CD4-positive, alpha-beta T cell (primary cell): Measurements from ENCODE around the gene RPL15. TPM values are rescaled to one million over a fixed set of nuclear protein-coding genes. Genes with fewer than 3 reads are reported as not detected.
A peak's percentile ranks its signal among the peaks of the same experiment; 100 is the strongest.

Experiments
- ATAC-seq: fragments of 200-7000 bp; cut with Tn5 transposase; one replicate; pipeline ENCODE4 v1.10.0; 2022; ENCODE audit warnings: mild to moderate bottlenecking; ENCODE audit not compliant: poor library complexity
- CTCF ChIA-PET: fragments of 350-600 bp; sonication (Branson Sonifier 250); formaldehyde crosslinking; loops from one replicate; lab custom pipeline; 2021; ENCODE audit warnings: antibody characterized with exemption, inconsistent platforms; lab: Charles Lee
- POLR2A ChIA-PET: fragments of 350-600 bp; sonication (Branson Sonifier 250); formaldehyde crosslinking; loops from one replicate; lab custom pipeline; 2021; ENCODE audit warnings: antibody characterized with exemption, inconsistent platforms; lab: Charles Lee
- DNase-seq, 14 experiments: peaks; one replicate each; pipeline ENCODE4 v3.0.0-alpha.2; 2013 to 2020; ENCODE audit warnings: mixed read lengths in 2 of 14
- H3K27ac ChIP-seq, 2 donors: one replicate each; pipeline versions ENCODE4 v1.5.1 to v1.7.0; 2013; ENCODE audit warnings: low read length in 2 of 2, low read depth in 1 of 2, mild to moderate bottlenecking in 1 of 2
- H3K27me3 ChIP-seq, 2 experiments: 1 replicate in 1 of 2; 2 replicates in 1 of 2; pipeline versions ENCODE4 v1.6.1 to v1.7.0; 2013; ENCODE audit warnings: low read length in 2 of 2, control low read depth in 1 of 2, mild to moderate bottlenecking in 1 of 2, moderate library complexity in 1 of 2; ENCODE audit not compliant: insufficient read depth in 2 of 2, control insufficient read depth in 1 of 2
- H3K36me3 ChIP-seq: one replicate; pipeline ENCODE4 v1.6.1; 2013; ENCODE audit warnings: low read length, control low read depth; ENCODE audit not compliant: insufficient read depth
- H3K4me1 ChIP-seq: one replicate; pipeline ENCODE4 v1.6.1; 2013; ENCODE audit warnings: low read length, control low read depth; ENCODE audit not compliant: insufficient read depth
- H3K4me3 ChIP-seq: one replicate; pipeline ENCODE4 v1.5.1; 2013; ENCODE audit warnings: mild to moderate bottlenecking, low read length, moderate library complexity
- H3K9me3 ChIP-seq, 2 experiments: 1 replicate in 1 of 2; 2 replicates in 1 of 2; pipeline versions ENCODE4 v1.6.1 to v1.7.0; 2013; ENCODE audit warnings: low read length in 2 of 2, mild to moderate bottlenecking in 2 of 2, control low read depth in 1 of 2, moderate library complexity in 1 of 2; ENCODE audit not compliant: control insufficient read depth in 1 of 2, insufficient read depth in 1 of 2
- H3K27ac Mint-ChIP-seq: one replicate; pipeline ENCODE4 v1.8.0; 2020; ENCODE audit warnings: mixed read lengths
- H3K27me3 Mint-ChIP-seq: one replicate; pipeline ENCODE4 v1.8.0; 2021; ENCODE audit warnings: mixed read lengths
- H3K36me3 Mint-ChIP-seq: one replicate; pipeline ENCODE4 v1.8.0; 2021; ENCODE audit warnings: low read depth, mixed read lengths
- H3K4me1 Mint-ChIP-seq: one replicate; pipeline ENCODE4 v1.8.0; 2021; ENCODE audit warnings: low read depth, mixed read lengths
- H3K4me3 Mint-ChIP-seq: one replicate; pipeline ENCODE4 v1.8.0; 2020; ENCODE audit warnings: mild to moderate bottlenecking, mixed read lengths
- H3K9me3 Mint-ChIP-seq: one replicate; pipeline ENCODE4 v1.8.0; 2020; ENCODE audit warnings: mixed read lengths
- CTCF ChIP-seq: fragments of 200-600 bp; IDR thresholded peaks from one replicate; pipeline ENCODE4 v1.8.0; 2022; ENCODE audit warnings: antibody characterized with exemption, mild to moderate bottlenecking
- intact Hi-C, 2 experiments: fragments of 100-400 bp; cut with DNase I in 1 of 2; cut with micrococcal nuclease in 1 of 2; formaldehyde crosslinking; loops; one replicate each; pipeline versions ENCODE4 v1.15.1 to v1.9.0; 2023 to 2025; cut with DNase I, micrococcal nuclease
- total RNA-seq, 174 experiments: library from RNA in 2 of 174; stranded (reverse) in 2 of 174; gene quantifications; one replicate each; pipeline ENCODE4 v1.2.3 and lab custom pipeline; 2021 to 2026

RPL15 gene
- total RNA-seq, 2 experiments from 2014 or later, result 2,331 to 2,343 TPM

- Mint-ChIP-seq H3K27me3 (no peaks in the 10 kb centered on the region), H3K4me1 (peaks cover 58% of the 10 kb centered on the region), H3K9me3 (no peaks in the 10 kb centered on the region), H3K4me3 (peak overlapping the region; percentile 89), H3K27ac (peak overlapping the region; percentile 92), H3K36me3 (peaks cover 19% of the 10 kb centered on the region)
- CTCF ChIA-PET, result no interaction called here
- ATAC-seq, result peak; percentile 74
- H3K27ac ChIP-seq, result peak overlapping the region; percentile 78 to 92
- peak; percentile 94 to 99 (median 98) for DNase-seq
- H3K4me1 ChIP-seq, result peaks cover 36% of the 10 kb centered on the region
- peak overlapping the region; percentile 95 for H3K4me3 ChIP-seq
- H3K36me3 ChIP-seq, result peaks cover 6% of the 10 kb centered on the region
- TF ChIP-seq CTCF, result no peak
- no peaks in the 10 kb centered on the region for H3K9me3 ChIP-seq
- no peaks in the 10 kb centered on the region for H3K27me3 ChIP-seq
- POLR2A ChIA-PET, result interaction anchor here (0.7 to 6.6 kb wide), 6 partner anchors 12 to 136 kb away, joined by 3 to 95 read pairs (median 4); partner anchors contain the start of genes NKIRAS1 and RPL15
- intact Hi-C loops, result loop anchor here (1.0 to 10.0 kb wide), 5 partner anchors 29 to 1849 kb away; partner anchors contain the start of genes RPL15 (in 2 of the 2), OXSM (in 1 of the 2), UBE2E1 (in 1 of the 2) and UBE2E2 (in 1 of the 2)
These were observed 29.2 kb downstream of the RPL15 start for GRCh38 chr3:23945913-23946687.

GRCh38 chr3:23948761-23949160 lies 31.8 kb downstream of the RPL15 start:
- H3K27me3 Mint-ChIP-seq, result no peaks in the 10 kb centered on the region
- Histone ChIP-seq H3K27me3 (no peaks in the 10 kb centered on the region), H3K27ac (no peak overlapping the region), H3K4me3 (no peak overlapping the region), H3K4me1 (peaks cover 49% of the 10 kb centered on the region), H3K9me3 (no peaks in the 10 kb centered on the region), H3K36me3 (peaks cover 6% of the 10 kb centered on the region)
- peak overlapping the region; percentile 50 for H3K4me3 Mint-ChIP-seq
- no peak for TF ChIP-seq CTCF
- intact Hi-C loops, result loop anchor here in 1 of 2 experiments (5.0 to 10.0 kb wide), 3 partner anchors 141 to 1846 kb away; partner anchors contain the start of genes OXSM, UBE2E1 and UBE2E2
- ATAC-seq (no peak), DNase-seq (no peak)
- ChIA-PET CTCF (interaction anchor here (0.6 to 1.7 kb wide), 2 partner anchors 9 to 32 kb away, joined by 4 to 7 read pairs; partner anchors contain the start of genes NKIRAS1 and RPL15), POLR2A (interaction anchor here (6.6 kb wide), 1 partner anchor 32 kb away, joined by 95 read pairs; the partner anchor contains the start of genes NKIRAS1 and RPL15)
- H3K36me3 Mint-ChIP-seq, result peaks cover 34% of the 10 kb centered on the region
- H3K27ac Mint-ChIP-seq, result no peak overlapping the region
- H3K9me3 Mint-ChIP-seq, result no peaks in the 10 kb centered on the region
- peaks cover 81% of the 10 kb centered on the region for H3K4me1 Mint-ChIP-seq

GRCh38 chr3:23949784-23950183 lies 32.9 kb downstream of the RPL15 start:
- H3K27ac Mint-ChIP-seq, result peak overlapping the region; percentile 74
- H3K4me1 Mint-ChIP-seq, result peaks cover 82% of the 10 kb centered on the region
- H3K27me3 Mint-ChIP-seq, result no peaks in the 10 kb centered on the region
- intact Hi-C loops, result loop anchor here in 1 of 2 experiments (5.0 to 10.0 kb wide), 3 partner anchors 142 to 1845 kb away; partner anchors contain the start of genes OXSM, UBE2E1 and UBE2E2
- ATAC-seq (no peak), DNase-seq (no peak)
- CTCF ChIA-PET, result no interaction called here
- peak overlapping the region in 1 of 2 donors; percentile 25 for H3K27ac ChIP-seq
- peak overlapping the region; percentile 75 for H3K4me3 Mint-ChIP-seq
- H3K36me3 ChIP-seq, result peaks cover 11% of the 10 kb centered on the region
- POLR2A ChIA-PET, result interaction anchor here (1.3 to 6.6 kb wide), 2 partner anchors 9 to 33 kb away, joined by 3 to 95 read pairs; partner anchors contain the start of genes NKIRAS1 and RPL15
- no peaks in the 10 kb centered on the region for H3K27me3 ChIP-seq
- peaks cover 35% of the 10 kb centered on the region for H3K36me3 Mint-ChIP-seq
- peaks cover 53% of the 10 kb centered on the region for H3K4me1 ChIP-seq
- no peak overlapping the region for H3K4me3 ChIP-seq
- TF ChIP-seq CTCF, result no peak
- no peaks in the 10 kb centered on the region for H3K9me3 ChIP-seq
- no peaks in the 10 kb centered on the region for H3K9me3 Mint-ChIP-seq
